A673 (cell line): ENCODE measurements around the gene TFAP2A. TPM values are rescaled to one million over a fixed set of nuclear protein-coding genes. Genes with fewer than 3 reads are reported as not detected.

Experiments used
- BruUV-seq: library from RNA; stranded (reverse); fragments of 400-500 nt; replicated peaks from 2 replicates; lab custom pipeline; 2021; lab: Mats Ljungman, UMichigan
- CTCF ChIA-PET: fragments of 300-600 bp; sonication (Branson Sonifier 250); formaldehyde crosslinking; loops from one replicate; lab custom pipeline; 2022; ENCODE audit warnings: antibody characterized with exemption; lab: Charles Lee
- POLR2A ChIA-PET: fragments of 300-600 bp; sonication (Branson Sonifier 250); formaldehyde crosslinking; loops from one replicate; lab custom pipeline; 2022; ENCODE audit warnings: antibody characterized with exemption; ENCODE audit not compliant: low non-redundant PET; lab: Charles Lee
- DNase-seq: peaks from one replicate; pipeline ENCODE4 v3.0.0-alpha.2; 2015; ENCODE audit warnings: low spot score
- H3K27ac ChIP-seq: fragments of 200-600 bp; sonication (generic); 2 replicates; pipeline ENCODE4 v1.5.1; 2016; ENCODE audit warnings: mixed run types, low read depth, mild to moderate bottlenecking, mixed read lengths, antibody characterized with exemption, low read length; ENCODE audit not compliant: poor library complexity, severe bottlenecking
- H3K27me3 ChIP-seq: fragments of 200-600 bp; sonication (generic); replicated peaks from 2 replicates; pipeline ENCODE4 v1.6.1; 2017; ENCODE audit warnings: mixed run types, low read depth, mild to moderate bottlenecking, mixed read lengths, antibody characterized with exemption, low read length; ENCODE audit not compliant: insufficient read depth, poor library complexity
- H3K36me3 ChIP-seq: fragments of 200-600 bp; sonication (generic); 2 replicates; pipeline ENCODE4 v1.6.1; 2016; ENCODE audit warnings: mixed run types, mild to moderate bottlenecking, mixed read lengths, antibody characterized with exemption, low read length; ENCODE audit not compliant: insufficient read depth, poor library complexity, severe bottlenecking
- H3K4me1 ChIP-seq: fragments of 200-600 bp; sonication (generic); 2 replicates; pipeline ENCODE4 v1.6.1; 2017; ENCODE audit warnings: mixed run types, mild to moderate bottlenecking, mixed read lengths, antibody characterized with exemption, low read length; ENCODE audit not compliant: insufficient read depth, poor library complexity, severe bottlenecking
- H3K4me3 ChIP-seq: fragments of 200-600 bp; sonication (generic); 2 replicates; pipeline ENCODE4 v1.5.1; 2016; ENCODE audit warnings: low read depth, mixed run types, mild to moderate bottlenecking, mixed read lengths, low read length; ENCODE audit not compliant: poor library complexity, severe bottlenecking
- H3K9me3 ChIP-seq: fragments of 200-600 bp; sonication (generic); 2 replicates; pipeline ENCODE4 v1.6.1; 2016; ENCODE audit warnings: mixed run types, low read depth, mild to moderate bottlenecking, mixed read lengths, antibody characterized with exemption, low read length; ENCODE audit not compliant: poor library complexity, severe bottlenecking
- CTCF ChIP-seq: fragments of 300-800, 200-600 bp; sonication (generic); conservative IDR thresholded peaks from 2 replicates; pipeline ENCODE4 v1.5.1; 2017; ENCODE audit warnings: low read depth, mild to moderate bottlenecking, antibody characterized with exemption, low read length, moderate library complexity, mixed read lengths
- EZH2 ChIP-seq: fragments of 200-600 bp; sonication (generic); IDR thresholded peaks from 2 replicates; pipeline ENCODE4 v1.6.1; 2017; ENCODE audit warnings: borderline replicate concordance, low read depth, mild to moderate bottlenecking, mixed read lengths, antibody characterized with exemption, low read length; ENCODE audit not compliant: poor library complexity, severe bottlenecking
- intact Hi-C: fragments of 100-400 bp; cut with micrococcal nuclease; formaldehyde crosslinking; loops from one replicate; pipeline ENCODE4 v1.10.0; 2022; ENCODE audit not compliant: unreplicated experiment
- total RNA-seq: library from RNA; stranded (reverse); gene quantifications from 2 replicates; pipeline ENCODE4 v1.2.3, GENCODE V29; 2021

The TFAP2A gene
- total RNA-seq, 1 experiment from 2014 or later: 19.3 TPM

- no TSS peak for BruUV-seq
- no peak for DNase-seq
- CTCF ChIA-PET: no interaction called here
- POLR2A ChIA-PET: no interaction called here
- no peak for TF ChIP-seq EZH2
- TF ChIP-seq CTCF: no peak
- intact Hi-C loops: no loop called here
- H3K9me3 ChIP-seq: no peaks in the 10 kb centered on the region
- no peaks in the 10 kb centered on the region for H3K27me3 ChIP-seq
- H3K27ac ChIP-seq: no peak overlapping the region
- no peaks in the 10 kb centered on the region for H3K36me3 ChIP-seq
- peaks cover 17% of the 10 kb centered on the region for H3K4me1 ChIP-seq
- H3K4me3 ChIP-seq: no peak overlapping the region
These were observed 25.0 kb downstream of the TFAP2A start for GRCh38 chr6:10389739-10390494.

GRCh38 chr6:10386756-10387654, 27.9 kb downstream of the TFAP2A start:
- BruUV-seq: no TSS peak
- no peak overlapping the region for H3K4me3 ChIP-seq
- H3K27ac ChIP-seq: no peak overlapping the region
- CTCF ChIA-PET: no interaction called here
- H3K36me3 ChIP-seq: no peaks in the 10 kb centered on the region
- H3K27me3 ChIP-seq: no peaks in the 10 kb centered on the region
- DNase-seq: no peak
- intact Hi-C loops: no loop called here
- H3K4me1 ChIP-seq: peaks cover 25% of the 10 kb centered on the region
- TF ChIP-seq CTCF: no peak
- no peak for TF ChIP-seq EZH2
- POLR2A ChIA-PET: no interaction called here
- H3K9me3 ChIP-seq: no peaks in the 10 kb centered on the region

- no TSS peak for BruUV-seq
- Histone ChIP-seq H3K4me1 (peaks cover 19% of the 10 kb centered on the region), H3K27ac (no peak overlapping the region), H3K27me3 (no peaks in the 10 kb centered on the region), H3K9me3 (no peaks in the 10 kb centered on the region), H3K36me3 (no peaks in the 10 kb centered on the region), H3K4me3 (no peak overlapping the region)
- CTCF ChIA-PET: no interaction called here
- DNase-seq: no peak
- TF ChIP-seq EZH2: no peak
- TF ChIP-seq CTCF: no peak
- POLR2A ChIA-PET: no interaction called here
- intact Hi-C loops: no loop called here
These were observed 28.7 kb downstream of the TFAP2A start for GRCh38 chr6:10386220-10386619.
